Cardiac atrium fibroblast (primary cell): ENCODE results near the gene IGF1. TPM values are rescaled to one million over a fixed set of nuclear protein-coding genes. Genes with fewer than 3 reads are reported as not detected.

ENCODE experiments used
- total RNA-seq: library from RNA; depleted of rRNA; stranded (reverse); fragments of >200 nt; gene quantifications from 2 replicates; pipeline ENCODE4 v1.2.3, GENCODE V29; 2015

Gene IGF1
- not detected in 2 replicates for total RNA-seq

DNA sequence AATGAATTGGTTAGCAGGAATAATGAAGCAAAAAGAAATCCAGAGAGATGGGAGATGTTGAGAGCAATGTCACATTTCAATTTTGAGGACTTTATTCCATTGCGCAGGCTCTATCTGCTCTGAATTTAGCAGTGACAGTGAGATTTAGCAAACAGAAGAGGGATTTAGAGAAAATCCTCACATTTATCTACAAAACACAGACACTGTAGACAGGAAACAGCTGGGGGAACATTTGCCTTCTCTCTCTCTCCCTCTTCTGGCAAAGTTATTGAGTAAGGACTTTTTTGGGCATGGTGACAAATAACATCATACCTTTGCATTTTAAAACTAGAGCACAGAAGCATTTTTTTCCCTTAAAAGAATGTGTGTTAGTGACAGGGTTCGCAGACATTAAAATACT is at the start of gene IGF1:
Gene IGF1, minus strand, starts transcription at position 158 of the 400 bp plus-strand sequence. CDS start 182 bp downstream, outside the sequence.

